ENCODE measurements around the gene PALM. TPM values are rescaled to one million over a fixed set of nuclear protein-coding genes. Genes with fewer than 3 reads are reported as not detected.

PALM gene
- total and polyA plus RNA-seq, 9 of the 15 experiments (the other 6 are each of a cell fraction or from before 2014, with no cell fraction given) = 0.04 to 6.6 (median 1.7) TPM

DNA sequence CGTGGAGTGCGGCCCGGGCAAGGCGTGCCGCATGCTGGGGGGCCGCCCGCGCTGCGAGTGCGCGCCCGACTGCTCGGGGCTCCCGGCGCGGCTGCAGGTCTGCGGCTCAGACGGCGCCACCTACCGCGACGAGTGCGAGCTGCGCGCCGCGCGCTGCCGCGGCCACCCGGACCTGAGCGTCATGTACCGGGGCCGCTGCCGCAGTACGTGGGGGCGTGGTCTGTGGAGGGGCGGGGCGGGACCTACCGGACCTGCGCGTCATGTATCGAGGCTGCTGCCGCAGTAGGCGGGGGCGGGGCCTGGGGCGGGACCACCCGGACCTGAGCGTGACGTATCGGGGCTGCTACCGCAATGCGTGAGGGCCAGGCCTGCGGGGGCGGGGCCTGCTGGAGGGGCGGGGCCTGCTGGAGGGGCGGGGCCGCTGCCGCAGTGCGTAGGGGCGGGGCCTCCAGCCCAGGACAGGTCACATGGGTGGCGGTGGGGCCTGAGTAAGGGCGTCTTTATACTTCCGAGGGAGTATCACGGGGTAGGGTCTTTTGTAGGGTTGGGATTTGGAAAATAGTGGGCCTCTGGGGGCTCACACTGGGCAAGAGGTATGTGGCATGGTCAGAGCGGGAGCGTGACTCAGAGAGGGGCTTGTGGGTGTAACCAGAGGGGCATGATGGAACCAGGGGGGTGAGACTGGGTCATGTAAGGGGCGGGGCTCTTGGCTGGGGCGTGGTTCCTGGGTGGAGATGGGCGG is 28.3 kb upstream of the PALM start (continued):
- TF ChIP-seq, protein P1, sequence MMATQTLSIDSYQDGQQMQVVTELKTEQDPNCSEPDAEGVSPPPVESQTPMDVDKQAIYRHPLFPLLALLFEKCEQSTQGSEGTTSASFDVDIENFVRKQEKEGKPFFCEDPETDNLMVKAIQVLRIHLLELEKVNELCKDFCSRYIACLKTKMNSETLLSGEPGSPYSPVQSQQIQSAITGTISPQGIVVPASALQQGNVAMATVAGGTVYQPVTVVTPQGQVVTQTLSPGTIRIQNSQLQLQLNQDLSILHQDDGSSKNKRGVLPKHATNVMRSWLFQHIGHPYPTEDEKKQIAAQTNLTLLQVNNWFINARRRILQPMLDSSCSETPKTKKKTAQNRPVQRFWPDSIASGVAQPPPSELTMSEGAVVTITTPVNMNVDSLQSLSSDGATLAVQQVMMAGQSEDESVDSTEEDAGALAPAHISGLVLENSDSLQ (IDR thresholded peaks at IDR 0.05) = peak; percentile 57; the same call in 1 of the 2 replicates
- no peak for TF ChIP-seq ZNF589 (CRISPR knock-in tag; IDR thresholded peaks at IDR 0.05; ENCODE audit: low read depth)
- TF ChIP-seq, protein P2, sequence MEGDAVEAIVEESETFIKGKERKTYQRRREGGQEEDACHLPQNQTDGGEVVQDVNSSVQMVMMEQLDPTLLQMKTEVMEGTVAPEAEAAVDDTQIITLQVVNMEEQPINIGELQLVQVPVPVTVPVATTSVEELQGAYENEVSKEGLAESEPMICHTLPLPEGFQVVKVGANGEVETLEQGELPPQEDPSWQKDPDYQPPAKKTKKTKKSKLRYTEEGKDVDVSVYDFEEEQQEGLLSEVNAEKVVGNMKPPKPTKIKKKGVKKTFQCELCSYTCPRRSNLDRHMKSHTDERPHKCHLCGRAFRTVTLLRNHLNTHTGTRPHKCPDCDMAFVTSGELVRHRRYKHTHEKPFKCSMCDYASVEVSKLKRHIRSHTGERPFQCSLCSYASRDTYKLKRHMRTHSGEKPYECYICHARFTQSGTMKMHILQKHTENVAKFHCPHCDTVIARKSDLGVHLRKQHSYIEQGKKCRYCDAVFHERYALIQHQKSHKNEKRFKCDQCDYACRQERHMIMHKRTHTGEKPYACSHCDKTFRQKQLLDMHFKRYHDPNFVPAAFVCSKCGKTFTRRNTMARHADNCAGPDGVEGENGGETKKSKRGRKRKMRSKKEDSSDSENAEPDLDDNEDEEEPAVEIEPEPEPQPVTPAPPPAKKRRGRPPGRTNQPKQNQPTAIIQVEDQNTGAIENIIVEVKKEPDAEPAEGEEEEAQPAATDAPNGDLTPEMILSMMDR (IDR thresholded peaks at IDR 0.05 in 2 of 3, conservative IDR thresholded peaks at IDR 0.05 in 1 of 3; ENCODE audit: insufficient read depth in 2 of 3, low read depth in 1 of 3, low read length in 3 of 3) = peak in 2 of 3 experiments; percentile 64 to 80; a peak in 4 of 6 replicates
- TF ChIP-seq ZBED1 (IDR thresholded peaks at IDR 0.05) = peak; percentile 35; the same call in 1 of the 2 replicates
- TF ChIP-seq SOX6 (IDR thresholded peaks at IDR 0.05) = no peak
- no peak for TF ChIP-seq ZFP36 (IDR thresholded peaks at IDR 0.05; ENCODE audit: low read depth, low read length, partially characterized antibody)
- no peak for TF ChIP-seq PHF21A (IDR thresholded peaks at IDR 0.05; ENCODE audit: borderline replicate concordance, low read depth)
- TF ChIP-seq SRF (CRISPR knock-in tag; IDR thresholded peaks at IDR 0.05) = peak in 1 of 2 experiments; percentile 7; a peak in 1 of 4 replicates
- no peak for TF ChIP-seq CBX1 (IDR thresholded peaks at IDR 0.05; ENCODE audit: low read depth)
- peak; percentile 42; the same call in 1 of the 2 replicates for TF ChIP-seq ZSCAN32 (CRISPR knock-in tag; IDR thresholded peaks at IDR 0.05)
- TF ChIP-seq TCF3 (CRISPR knock-in tag; IDR thresholded peaks at IDR 0.05) = peak; percentile 26
- TF ChIP-seq, protein P3, sequence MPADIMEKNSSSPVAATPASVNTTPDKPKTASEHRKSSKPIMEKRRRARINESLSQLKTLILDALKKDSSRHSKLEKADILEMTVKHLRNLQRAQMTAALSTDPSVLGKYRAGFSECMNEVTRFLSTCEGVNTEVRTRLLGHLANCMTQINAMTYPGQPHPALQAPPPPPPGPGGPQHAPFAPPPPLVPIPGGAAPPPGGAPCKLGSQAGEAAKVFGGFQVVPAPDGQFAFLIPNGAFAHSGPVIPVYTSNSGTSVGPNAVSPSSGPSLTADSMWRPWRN (IDR thresholded peaks at IDR 0.05; ENCODE audit: low read depth) = no peak
- TF ChIP-seq, protein P4, sequence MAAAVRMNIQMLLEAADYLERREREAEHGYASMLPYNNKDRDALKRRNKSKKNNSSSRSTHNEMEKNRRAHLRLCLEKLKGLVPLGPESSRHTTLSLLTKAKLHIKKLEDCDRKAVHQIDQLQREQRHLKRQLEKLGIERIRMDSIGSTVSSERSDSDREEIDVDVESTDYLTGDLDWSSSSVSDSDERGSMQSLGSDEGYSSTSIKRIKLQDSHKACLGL (CRISPR knock-in tag; IDR thresholded peaks at IDR 0.05; ENCODE audit: borderline replicate concordance, poor library complexity, severe bottlenecking) = peak; percentile 32
- TF ChIP-seq CXXC5 (CRISPR knock-in tag; IDR thresholded peaks at IDR 0.05) = peak; percentile 88
- TF ChIP-seq, protein P5, sequence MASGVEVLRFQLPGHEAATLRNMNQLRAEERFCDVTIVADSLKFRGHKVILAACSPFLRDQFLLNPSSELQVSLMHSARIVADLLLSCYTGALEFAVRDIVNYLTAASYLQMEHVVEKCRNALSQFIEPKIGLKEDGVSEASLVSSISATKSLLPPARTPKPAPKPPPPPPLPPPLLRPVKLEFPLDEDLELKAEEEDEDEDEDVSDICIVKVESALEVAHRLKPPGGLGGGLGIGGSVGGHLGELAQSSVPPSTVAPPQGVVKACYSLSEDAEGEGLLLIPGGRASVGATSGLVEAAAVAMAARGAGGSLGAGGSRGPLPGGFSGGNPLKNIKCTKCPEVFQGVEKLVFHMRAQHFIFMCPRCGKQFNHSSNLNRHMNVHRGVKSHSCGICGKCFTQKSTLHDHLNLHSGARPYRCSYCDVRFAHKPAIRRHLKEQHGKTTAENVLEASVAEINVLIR (CRISPR knock-in tag; IDR thresholded peaks at IDR 0.05) = peak; percentile 21; the same call in 1 of the 2 replicates
- peak; percentile 44 for TF ChIP-seq ATF1 (CRISPR knock-in tag; IDR thresholded peaks at IDR 0.05)
- 0 out of 2 replicates have a peak, but pooled peaks have one; percentile 41 for TF ChIP-seq ATF1 (tag; IDR thresholded peaks at IDR 0.05)
- 0 out of 2 replicates have a peak, but pooled peaks have one; percentile 35 for TF ChIP-seq ZNF436 (CRISPR knock-in tag; IDR thresholded peaks at IDR 0.05)
- TF ChIP-seq ZFX (CRISPR knock-in tag; IDR thresholded peaks at IDR 0.05) = peak; percentile 31
- TF ChIP-seq, protein P6, sequence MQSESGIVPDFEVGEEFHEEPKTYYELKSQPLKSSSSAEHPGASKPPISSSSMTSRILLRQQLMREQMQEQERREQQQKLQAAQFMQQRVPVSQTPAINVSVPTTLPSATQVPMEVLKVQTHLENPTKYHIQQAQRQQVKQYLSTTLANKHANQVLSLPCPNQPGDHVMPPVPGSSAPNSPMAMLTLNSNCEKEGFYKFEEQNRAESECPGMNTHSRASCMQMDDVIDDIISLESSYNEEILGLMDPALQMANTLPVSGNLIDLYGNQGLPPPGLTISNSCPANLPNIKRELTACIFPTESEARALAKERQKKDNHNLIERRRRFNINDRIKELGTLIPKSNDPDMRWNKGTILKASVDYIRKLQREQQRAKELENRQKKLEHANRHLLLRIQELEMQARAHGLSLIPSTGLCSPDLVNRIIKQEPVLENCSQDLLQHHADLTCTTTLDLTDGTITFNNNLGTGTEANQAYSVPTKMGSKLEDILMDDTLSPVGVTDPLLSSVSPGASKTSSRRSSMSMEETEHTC (IDR thresholded peaks at IDR 0.05) = no peak

Data from K562 (cell line).